Measurements from ENCODE around the gene PTPRA. TPM values are rescaled to one million over a fixed set of nuclear protein-coding genes. Genes with fewer than 3 reads are reported as not detected.

PTPRA gene
- polyA plus RNA-seq, 1 donor (not counting 4 experiments of a cell fraction or from before 2014, with no cell fraction given), result 53.3 TPM

- Histone ChIP-seq H4K20me1 (ENCODE audit: control insufficient read depth, extremely low read depth, insufficient read depth, low read length) (peaks cover 2% of the 10 kb centered on the region), H3K4me1 (ENCODE audit: control insufficient read depth, extremely low read depth, insufficient read depth, low read length) (peaks cover 12% of the 10 kb centered on the region), H3K4me2 (ENCODE audit: control insufficient read depth, extremely low read depth, insufficient read depth, low read depth, low read length) (no peak overlapping the region), H3K4me3 (ENCODE audit: control insufficient read depth in 2 of 3, extremely low read depth in 1 of 3, insufficient read depth in 2 of 3, low read depth in 1 of 3, low read length in 3 of 3) (no peak overlapping the region), H3K36me3 (ENCODE audit: control insufficient read depth in 2 of 2, extremely low read depth in 1 of 2, insufficient read depth in 2 of 2, low read length in 2 of 2) (no peaks in the 10 kb centered on the region), H3K27ac (ENCODE audit: control insufficient read depth, insufficient read depth, low read length) (no peak overlapping the region), H3K27me3 (ENCODE audit: control insufficient read depth, extremely low read depth, insufficient read depth, low read length) (no peaks in the 10 kb centered on the region), H3K9ac (ENCODE audit: control insufficient read depth, extremely low read depth, insufficient read depth, low read length) (no peak overlapping the region), H3K9me3 (ENCODE audit: control insufficient read depth, low read depth, low read length) (no peaks in the 10 kb centered on the region), H3K79me2 (ENCODE audit: control insufficient read depth, insufficient read depth, low read length) (peaks cover 50% of the 10 kb centered on the region), H3K9me1 (ENCODE audit: control insufficient read depth, extremely low read depth, insufficient read depth, low read length) (no peaks in the 10 kb centered on the region), H2AFZ (ENCODE audit: control insufficient read depth, low read length) (no peak overlapping the region)
- dilution Hi-C loops (cut with MboI; ENCODE audit: extremely low pct_ligation_motif_present, low sequenced_read_pairs), result no loop called here
- FAIRE-seq, result no peak
- no peak for TF ChIP-seq EZH2 (IDR thresholded peaks at IDR 0.05; ENCODE audit: low read length)
- TF ChIP-seq, protein P1, sequence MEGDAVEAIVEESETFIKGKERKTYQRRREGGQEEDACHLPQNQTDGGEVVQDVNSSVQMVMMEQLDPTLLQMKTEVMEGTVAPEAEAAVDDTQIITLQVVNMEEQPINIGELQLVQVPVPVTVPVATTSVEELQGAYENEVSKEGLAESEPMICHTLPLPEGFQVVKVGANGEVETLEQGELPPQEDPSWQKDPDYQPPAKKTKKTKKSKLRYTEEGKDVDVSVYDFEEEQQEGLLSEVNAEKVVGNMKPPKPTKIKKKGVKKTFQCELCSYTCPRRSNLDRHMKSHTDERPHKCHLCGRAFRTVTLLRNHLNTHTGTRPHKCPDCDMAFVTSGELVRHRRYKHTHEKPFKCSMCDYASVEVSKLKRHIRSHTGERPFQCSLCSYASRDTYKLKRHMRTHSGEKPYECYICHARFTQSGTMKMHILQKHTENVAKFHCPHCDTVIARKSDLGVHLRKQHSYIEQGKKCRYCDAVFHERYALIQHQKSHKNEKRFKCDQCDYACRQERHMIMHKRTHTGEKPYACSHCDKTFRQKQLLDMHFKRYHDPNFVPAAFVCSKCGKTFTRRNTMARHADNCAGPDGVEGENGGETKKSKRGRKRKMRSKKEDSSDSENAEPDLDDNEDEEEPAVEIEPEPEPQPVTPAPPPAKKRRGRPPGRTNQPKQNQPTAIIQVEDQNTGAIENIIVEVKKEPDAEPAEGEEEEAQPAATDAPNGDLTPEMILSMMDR (optimal IDR thresholded peaks at IDR 0.05 in 1 of 3, IDR thresholded peaks at IDR 0.05 in 1 of 3, conservative IDR thresholded peaks at IDR 0.05 in 1 of 3; ENCODE audit: extremely low read depth in 1 of 3, insufficient read depth in 2 of 3, low read length in 3 of 3), result no peak
- DNase-seq (ENCODE audit: low read depth, low spot score), result no peak
Measured at GRCh38 chr20:2878515-2878914, 5.2 kb downstream of the PTPRA start.

DNA sequence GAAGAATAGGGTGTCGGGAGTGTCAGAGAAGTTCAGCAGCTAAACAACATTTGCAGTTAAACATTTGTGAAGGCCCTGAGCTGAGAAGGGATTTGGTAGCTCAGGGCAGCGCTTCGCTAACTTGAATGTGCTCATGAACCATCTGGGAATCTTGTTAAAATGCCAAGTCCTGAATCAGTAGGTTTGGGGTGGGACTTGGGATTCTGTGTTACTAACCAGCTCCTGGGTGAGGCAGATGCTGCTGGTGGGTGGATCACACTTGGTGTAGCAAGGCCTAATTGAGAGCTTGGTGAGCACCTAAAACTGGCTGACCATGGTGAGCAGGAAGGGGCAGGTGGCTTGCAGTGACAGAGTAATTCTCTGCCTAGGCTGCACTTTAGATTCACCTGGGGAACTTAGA, 5.9 kb downstream of the PTPRA start:
- H3K27ac ChIP-seq (ENCODE audit: control insufficient read depth, insufficient read depth, low read length), result no peak overlapping the region
- DNase-seq (ENCODE audit: low read depth, low spot score) (no peak), FAIRE-seq (peak; percentile 75)
- H3K27me3 ChIP-seq (ENCODE audit: control insufficient read depth, extremely low read depth, insufficient read depth, low read length), result no peaks in the 10 kb centered on the region
- no peaks in the 10 kb centered on the region for H3K36me3 ChIP-seq (ENCODE audit: control insufficient read depth in 2 of 2, extremely low read depth in 1 of 2, insufficient read depth in 2 of 2, low read length in 2 of 2)
- no peak overlapping the region for H3K4me3 ChIP-seq (ENCODE audit: control insufficient read depth in 2 of 3, extremely low read depth in 1 of 3, insufficient read depth in 2 of 3, low read depth in 1 of 3, low read length in 3 of 3)
- no peak overlapping the region for H3K4me2 ChIP-seq (ENCODE audit: control insufficient read depth, extremely low read depth, insufficient read depth, low read depth, low read length)
- H2AFZ ChIP-seq (ENCODE audit: control insufficient read depth, low read length), result no peak overlapping the region
- H3K4me1 ChIP-seq (ENCODE audit: control insufficient read depth, extremely low read depth, insufficient read depth, low read length), result peaks cover 12% of the 10 kb centered on the region
- no peaks in the 10 kb centered on the region for H3K9me3 ChIP-seq (ENCODE audit: control insufficient read depth, low read depth, low read length)
- peaks cover 52% of the 10 kb centered on the region for H3K79me2 ChIP-seq (ENCODE audit: control insufficient read depth, insufficient read depth, low read length)
- H3K9ac ChIP-seq (ENCODE audit: control insufficient read depth, extremely low read depth, insufficient read depth, low read length), result no peak overlapping the region
- dilution Hi-C loops (cut with MboI; ENCODE audit: extremely low pct_ligation_motif_present, low sequenced_read_pairs), result no loop called here
- H4K20me1 ChIP-seq (ENCODE audit: control insufficient read depth, extremely low read depth, insufficient read depth, low read length), result peaks cover 2% of the 10 kb centered on the region
- no peak for TF ChIP-seq EZH2 (IDR thresholded peaks at IDR 0.05; ENCODE audit: low read length)
- TF ChIP-seq, protein P1 (optimal IDR thresholded peaks at IDR 0.05 in 1 of 3, IDR thresholded peaks at IDR 0.05 in 1 of 3, conservative IDR thresholded peaks at IDR 0.05 in 1 of 3; ENCODE audit: extremely low read depth in 1 of 3, insufficient read depth in 2 of 3, low read length in 3 of 3), result no peak
- no peaks in the 10 kb centered on the region for H3K9me1 ChIP-seq (ENCODE audit: control insufficient read depth, extremely low read depth, insufficient read depth, low read length)

Data from keratinocyte (primary cell).